ENCODE measurements around the gene ENG. TPM values are rescaled to one million over a fixed set of nuclear protein-coding genes. Genes with fewer than 3 reads are reported as not detected.

Gene ENG
- total and polyA plus RNA-seq, 2 donors from 2014 or later, result 135 to 158 TPM

GRCh38 chr9:127825319-127826051 lies 29.0 kb downstream of the ENG start:
- Histone ChIP-seq H3K4me1 (ENCODE audit: control insufficient read depth in 2 of 3, insufficient read depth in 2 of 3, low read depth in 1 of 3, low read length in 3 of 3) (peaks cover 0 to 27% (median 8%) of the 10 kb centered on the region in 3 donors), H3K9me3 (ENCODE audit: control insufficient read depth in 2 of 3, insufficient read depth in 1 of 3, low read length in 3 of 3) (no peaks in the 10 kb centered on the region), H3K27ac (ENCODE audit: low read depth in 2 of 2, low read length in 2 of 2) (no peak overlapping the region), H3K9ac (ENCODE audit: low read length in 3 of 3) (no peak overlapping the region), H3K4me3 (ENCODE audit: low read length in 3 of 3) (no peak overlapping the region), H3K36me3 (ENCODE audit: control insufficient read depth in 2 of 3, insufficient read depth in 3 of 3, low read length in 3 of 3) (peaks cover 0 to 17% (median 10%) of the 10 kb centered on the region in 3 donors), H3K27me3 (ENCODE audit: control insufficient read depth, insufficient read depth, low read length) (no peaks in the 10 kb centered on the region)
- peak; percentile 36 for TF ChIP-seq CTCF (IDR thresholded peaks at IDR 0.05; ENCODE audit: borderline replicate concordance, extremely low read depth, insufficient read depth)
- intact Hi-C loops (cut with DNase I), result no loop called here
- peak; percentile 65 to 89 (median 78) for DNase-seq
- FAIRE-seq, result no peak

GRCh38 chr9:127822108-127822507 lies 32.4 kb downstream of the ENG start:
- TF ChIP-seq CTCF (IDR thresholded peaks at IDR 0.05; ENCODE audit: borderline replicate concordance, extremely low read depth, insufficient read depth), result no peak
- H3K36me3 ChIP-seq (ENCODE audit: control insufficient read depth in 2 of 3, insufficient read depth in 3 of 3, low read length in 3 of 3), result peaks cover 0 to 39% (median 11%) of the 10 kb centered on the region in 3 donors

GRCh38 chr9:127818574-127818973 lies 35.9 kb downstream of the ENG start:
- intact Hi-C loops (cut with DNase I), result no loop called here
- no peak overlapping the region for H3K27ac ChIP-seq (ENCODE audit: low read depth in 2 of 2, low read length in 2 of 2)
- no peaks in the 10 kb centered on the region for H3K27me3 ChIP-seq (ENCODE audit: control insufficient read depth, insufficient read depth, low read length)
- no peak for TF ChIP-seq CTCF (IDR thresholded peaks at IDR 0.05; ENCODE audit: borderline replicate concordance, extremely low read depth, insufficient read depth)
- H3K9me3 ChIP-seq (ENCODE audit: control insufficient read depth in 2 of 3, insufficient read depth in 1 of 3, low read length in 3 of 3), result no peaks in the 10 kb centered on the region
- H3K4me3 ChIP-seq (ENCODE audit: low read length in 3 of 3), result no peak overlapping the region
- peaks cover 0 to 31% (median 13%) of the 10 kb centered on the region in 3 donors for H3K36me3 ChIP-seq (ENCODE audit: control insufficient read depth in 2 of 3, insufficient read depth in 3 of 3, low read length in 3 of 3)
- no peaks in the 10 kb centered on the region for H3K4me1 ChIP-seq (ENCODE audit: control insufficient read depth in 2 of 3, insufficient read depth in 2 of 3, low read depth in 1 of 3, low read length in 3 of 3)
- H3K9ac ChIP-seq (ENCODE audit: low read length in 3 of 3), result no peak overlapping the region
- peak in 1 of 5 donors; percentile 50 for DNase-seq
- no peak for FAIRE-seq

More at GRCh38 chr9:127822108-127822507, 32.4 kb downstream of the ENG start:
- no peak overlapping the region for H3K4me3 ChIP-seq (ENCODE audit: low read length in 3 of 3)
- intact Hi-C loops (cut with DNase I), result no loop called here
- H3K9ac ChIP-seq (ENCODE audit: low read length in 3 of 3), result no peak overlapping the region
- H3K9me3 ChIP-seq (ENCODE audit: control insufficient read depth in 2 of 3, insufficient read depth in 1 of 3, low read length in 3 of 3), result no peaks in the 10 kb centered on the region
- FAIRE-seq, result no peak
- DNase-seq, result no peak
- H3K27me3 ChIP-seq (ENCODE audit: control insufficient read depth, insufficient read depth, low read length), result no peaks in the 10 kb centered on the region
- H3K27ac ChIP-seq (ENCODE audit: low read depth in 2 of 2, low read length in 2 of 2), result no peak overlapping the region
- H3K4me1 ChIP-seq (ENCODE audit: control insufficient read depth in 2 of 3, insufficient read depth in 2 of 3, low read depth in 1 of 3, low read length in 3 of 3), result peaks cover 0 to 13% (median 8%) of the 10 kb centered on the region in 3 donors
